Body of pancreas (tissue), 4 donors: ENCODE results near the gene HSP90AB1.

Experiments used
- POLR2A ChIP-seq, 3 donors: fragments of 450-650 bp; IDR thresholded peaks; one replicate each; pipeline ENCODE4 v1.6.1; 2016; ENCODE audit warnings: antibody characterized with exemption in 3 of 3, mild to moderate bottlenecking in 2 of 3
- TF ChIP-seq, protein P1 (sequence below), 7 experiments: fragments of 450-650 bp in 4 of 7; fragments of 200-600 bp in 3 of 7; sonication (generic) in 3 of 7; IDR thresholded peaks; one replicate each; pipeline ENCODE4 v1.5.1; 2016 to 2019; ENCODE audit warnings: antibody characterized with exemption in 7 of 7

DNA sequence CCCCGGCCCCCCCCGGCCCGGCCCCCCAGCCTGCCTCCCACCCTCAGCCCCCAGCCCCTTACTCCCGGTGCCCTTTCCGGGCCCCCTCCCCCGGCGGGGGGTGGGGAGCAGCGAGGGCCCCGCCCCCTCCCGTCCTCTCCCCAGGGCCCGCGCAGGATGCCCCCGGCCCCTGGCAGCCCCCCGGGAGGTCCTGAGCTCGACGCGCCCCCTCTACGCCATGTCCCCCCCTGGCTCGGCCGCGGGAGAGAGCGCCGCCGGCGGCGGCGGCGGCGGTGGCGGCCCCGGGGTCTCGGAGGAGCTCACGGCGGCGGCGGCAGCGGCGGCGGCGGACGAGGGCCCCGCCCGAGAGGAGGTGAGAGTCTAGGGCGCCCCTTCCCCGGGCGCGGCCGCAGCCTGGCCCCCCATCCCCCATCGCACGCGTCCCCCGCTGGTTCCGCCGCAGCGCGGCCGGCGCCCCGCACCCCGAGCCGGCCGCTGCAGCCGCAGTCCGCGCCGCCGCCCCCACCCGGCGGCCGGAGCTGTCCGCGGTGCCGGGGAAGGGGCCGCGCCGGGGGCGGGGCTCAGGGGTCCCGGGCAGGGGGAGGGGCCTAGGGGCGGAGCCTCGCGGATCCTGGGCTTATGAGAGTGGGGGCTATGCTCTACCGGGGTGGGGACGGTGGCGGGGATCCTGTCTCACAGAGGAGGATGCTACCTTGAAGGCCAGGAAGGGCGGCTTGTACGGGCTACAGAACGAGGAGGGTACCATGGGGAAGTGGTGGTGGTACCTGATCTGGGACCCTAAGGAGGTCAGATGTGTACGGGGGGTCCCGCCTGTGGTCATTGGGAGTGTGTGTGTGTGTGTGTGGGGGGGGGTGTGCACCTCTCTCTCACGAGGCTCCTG lies 23.9 kb downstream of the HSP90AB1 start:
- TF ChIP-seq POLR2A (IDR thresholded peaks at IDR 0.05) = no peak
- TF ChIP-seq, protein P1, sequence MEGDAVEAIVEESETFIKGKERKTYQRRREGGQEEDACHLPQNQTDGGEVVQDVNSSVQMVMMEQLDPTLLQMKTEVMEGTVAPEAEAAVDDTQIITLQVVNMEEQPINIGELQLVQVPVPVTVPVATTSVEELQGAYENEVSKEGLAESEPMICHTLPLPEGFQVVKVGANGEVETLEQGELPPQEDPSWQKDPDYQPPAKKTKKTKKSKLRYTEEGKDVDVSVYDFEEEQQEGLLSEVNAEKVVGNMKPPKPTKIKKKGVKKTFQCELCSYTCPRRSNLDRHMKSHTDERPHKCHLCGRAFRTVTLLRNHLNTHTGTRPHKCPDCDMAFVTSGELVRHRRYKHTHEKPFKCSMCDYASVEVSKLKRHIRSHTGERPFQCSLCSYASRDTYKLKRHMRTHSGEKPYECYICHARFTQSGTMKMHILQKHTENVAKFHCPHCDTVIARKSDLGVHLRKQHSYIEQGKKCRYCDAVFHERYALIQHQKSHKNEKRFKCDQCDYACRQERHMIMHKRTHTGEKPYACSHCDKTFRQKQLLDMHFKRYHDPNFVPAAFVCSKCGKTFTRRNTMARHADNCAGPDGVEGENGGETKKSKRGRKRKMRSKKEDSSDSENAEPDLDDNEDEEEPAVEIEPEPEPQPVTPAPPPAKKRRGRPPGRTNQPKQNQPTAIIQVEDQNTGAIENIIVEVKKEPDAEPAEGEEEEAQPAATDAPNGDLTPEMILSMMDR (IDR thresholded peaks at IDR 0.05) = no peak
